DND-41 (cell line): ENCODE data around the gene RASSF7.

Experiments
- ATAC-seq: fragments of 200-7000 bp; cut with Tn5 transposase; 3 replicates; pipeline ENCODE4 v1.9.1; 2021; ENCODE audit warnings: low read depth; ENCODE audit not compliant: insufficient read depth
- DNase-seq: peaks from one replicate; pipeline ENCODE4 v3.0.0-alpha.2; 2020
- H2AFZ ChIP-seq: 2 replicates; pipeline ENCODE4 v1.6.0; 2012; ENCODE audit warnings: low read depth, low read length
- H3K27ac ChIP-seq: 2 replicates; pipeline ENCODE4 v1.5.1; 2012; ENCODE audit warnings: low read length, inconsistent platforms
- H3K27me3 ChIP-seq: fragments of 200-600 bp; sonication (generic); 2 replicates; pipeline ENCODE4 v1.6.0; 2012; ENCODE audit warnings: low read length, mild to moderate bottlenecking, inconsistent platforms; ENCODE audit not compliant: insufficient read depth, poor library complexity
- H3K36me3 ChIP-seq: 2 replicates; pipeline ENCODE4 v1.5.1; 2012; ENCODE audit warnings: low read length, inconsistent platforms; ENCODE audit not compliant: insufficient read depth
- H3K4me1 ChIP-seq: 2 replicates; pipeline ENCODE4 v1.5.1; 2012; ENCODE audit warnings: mild to moderate bottlenecking, low read length; ENCODE audit not compliant: insufficient read depth
- H3K4me2 ChIP-seq: 2 replicates; pipeline ENCODE4 v1.6.0; 2012; ENCODE audit warnings: mild to moderate bottlenecking, moderate library complexity, low read length, inconsistent platforms; ENCODE audit not compliant: insufficient read depth
- H3K4me3 ChIP-seq, 2 experiments: fragments of 200-600 bp in 1 of 2; shearing (Covaris generic) in 1 of 2; 2 replicates each; pipeline ENCODE4 v1.5.1; 2012 to 2016; ENCODE audit warnings: inconsistent platforms in 2 of 2, low read length in 2 of 2, mild to moderate bottlenecking in 2 of 2, low read depth in 1 of 2, moderate library complexity in 1 of 2
- H3K79me2 ChIP-seq: 2 replicates; pipeline ENCODE4 v1.6.0; 2012; ENCODE audit warnings: low read length, inconsistent platforms; ENCODE audit not compliant: insufficient read depth
- H3K9ac ChIP-seq: 2 replicates; pipeline ENCODE4 v1.6.0; 2012; ENCODE audit warnings: low read depth, mild to moderate bottlenecking, inconsistent platforms, low read length, moderate library complexity
- H3K9me3 ChIP-seq: 2 replicates; pipeline ENCODE4 v1.5.1; 2012; ENCODE audit warnings: low read length, moderate library complexity, mild to moderate bottlenecking, inconsistent platforms; ENCODE audit not compliant: insufficient read depth, severe bottlenecking
- H4K20me1 ChIP-seq: 2 replicates; pipeline ENCODE4 v1.6.0; 2012; ENCODE audit warnings: low read length; ENCODE audit not compliant: insufficient read depth
- EZH2 ChIP-seq: IDR thresholded peaks from 3 replicates; pipeline ENCODE4 v1.6.1; 2012; ENCODE audit warnings: borderline replicate concordance, low read depth, mild to moderate bottlenecking, moderate library complexity, low read length, inconsistent platforms; ENCODE audit not compliant: severe bottlenecking
- TF ChIP-seq, protein P1 (sequence below): IDR thresholded peaks from 2 replicates; pipeline ENCODE4 v1.5.1; 2012; ENCODE audit warnings: borderline replicate concordance, low read length, moderate library complexity, mild to moderate bottlenecking; ENCODE audit not compliant: poor library complexity, severe bottlenecking; ENCODE audit errors: extremely low read depth

RASSF7 gene

DNA sequence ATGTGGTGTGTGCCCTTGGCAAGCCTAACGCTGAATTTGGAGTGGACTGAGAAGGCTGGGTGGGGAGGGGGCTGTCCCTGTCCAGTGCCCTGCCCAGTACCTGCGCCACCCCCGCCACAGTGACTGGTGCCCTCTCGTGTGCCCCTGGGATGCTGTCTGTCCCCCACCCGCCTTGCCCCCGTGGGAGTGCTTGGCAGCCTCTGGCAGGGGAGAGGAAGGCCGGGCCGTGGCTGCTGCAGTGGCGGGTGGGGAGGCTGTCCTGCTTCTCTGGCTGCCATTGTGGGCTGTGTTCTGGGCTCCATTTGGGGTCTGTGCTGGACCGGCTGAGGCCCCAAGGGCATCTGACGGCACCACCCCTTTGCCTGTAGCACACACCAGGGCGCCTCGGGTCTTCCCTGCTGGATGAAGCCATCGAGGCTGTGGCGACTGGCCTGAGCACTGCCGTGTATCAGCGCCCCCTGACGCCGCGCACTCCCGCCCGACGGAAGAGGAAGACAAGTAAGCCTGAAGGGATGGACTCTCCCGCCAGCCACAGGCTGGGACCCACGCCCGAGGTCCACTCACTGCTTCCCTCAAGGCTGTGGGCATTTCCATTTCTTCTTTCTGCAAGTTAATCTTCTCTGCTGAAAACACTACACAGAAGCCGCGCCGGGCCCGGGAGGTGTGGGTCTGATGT, 37.4 kb downstream of the RASSF7 start:
- ATAC-seq (no peak), DNase-seq (no peak)
- H3K27me3 ChIP-seq, result no peaks in the 10 kb centered on the region

DNA sequence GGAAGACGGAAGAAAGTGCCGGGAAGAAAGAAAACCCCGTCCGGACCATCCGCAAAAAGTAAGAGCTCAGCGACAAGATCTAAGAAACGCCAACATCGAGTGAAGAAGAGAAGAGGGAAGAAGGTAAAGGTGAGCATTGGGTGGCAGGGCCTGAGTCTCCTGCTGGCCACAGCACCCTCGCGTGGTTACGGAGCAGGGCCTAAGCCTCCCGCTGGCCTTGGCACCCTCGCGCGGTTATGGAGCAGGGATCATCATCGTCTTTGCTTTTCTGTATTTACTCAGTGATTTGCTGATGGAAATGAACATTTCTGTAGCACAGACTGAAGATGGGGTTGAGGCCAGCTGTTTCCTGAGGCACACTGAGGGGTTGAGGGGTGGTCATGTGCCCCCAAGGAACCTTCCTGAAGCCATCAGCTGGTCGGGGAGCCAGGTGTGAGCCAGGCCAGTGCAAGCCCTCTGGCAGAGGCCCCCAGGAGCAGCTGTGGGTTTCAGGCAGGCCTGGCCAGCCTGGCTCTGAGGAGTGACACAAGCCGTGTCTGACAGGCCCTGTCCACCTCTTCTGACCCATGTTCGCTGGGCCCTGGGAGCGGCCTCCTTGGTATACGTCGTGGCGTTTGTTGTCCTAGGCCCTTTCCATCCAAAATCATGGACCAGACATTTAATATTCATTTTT, 40.9 kb downstream of the RASSF7 start:
- H2AFZ ChIP-seq, result no peak overlapping the region
- peaks cover 95% of the 10 kb centered on the region for H3K36me3 ChIP-seq
- H3K4me1 ChIP-seq, result no peaks in the 10 kb centered on the region
- no peak overlapping the region for H3K9ac ChIP-seq
- H3K4me2 ChIP-seq, result no peak overlapping the region
- H3K27me3 ChIP-seq, result no peaks in the 10 kb centered on the region
- H3K27ac ChIP-seq, result no peak overlapping the region
- H3K79me2 ChIP-seq, result peaks cover 25% of the 10 kb centered on the region
- no peak for DNase-seq
- no peak for ATAC-seq
- H3K4me3 ChIP-seq, result no peak overlapping the region
- H3K9me3 ChIP-seq, result no peaks in the 10 kb centered on the region
- peaks cover 57% of the 10 kb centered on the region for H4K20me1 ChIP-seq
- TF ChIP-seq, protein P1, sequence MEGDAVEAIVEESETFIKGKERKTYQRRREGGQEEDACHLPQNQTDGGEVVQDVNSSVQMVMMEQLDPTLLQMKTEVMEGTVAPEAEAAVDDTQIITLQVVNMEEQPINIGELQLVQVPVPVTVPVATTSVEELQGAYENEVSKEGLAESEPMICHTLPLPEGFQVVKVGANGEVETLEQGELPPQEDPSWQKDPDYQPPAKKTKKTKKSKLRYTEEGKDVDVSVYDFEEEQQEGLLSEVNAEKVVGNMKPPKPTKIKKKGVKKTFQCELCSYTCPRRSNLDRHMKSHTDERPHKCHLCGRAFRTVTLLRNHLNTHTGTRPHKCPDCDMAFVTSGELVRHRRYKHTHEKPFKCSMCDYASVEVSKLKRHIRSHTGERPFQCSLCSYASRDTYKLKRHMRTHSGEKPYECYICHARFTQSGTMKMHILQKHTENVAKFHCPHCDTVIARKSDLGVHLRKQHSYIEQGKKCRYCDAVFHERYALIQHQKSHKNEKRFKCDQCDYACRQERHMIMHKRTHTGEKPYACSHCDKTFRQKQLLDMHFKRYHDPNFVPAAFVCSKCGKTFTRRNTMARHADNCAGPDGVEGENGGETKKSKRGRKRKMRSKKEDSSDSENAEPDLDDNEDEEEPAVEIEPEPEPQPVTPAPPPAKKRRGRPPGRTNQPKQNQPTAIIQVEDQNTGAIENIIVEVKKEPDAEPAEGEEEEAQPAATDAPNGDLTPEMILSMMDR, result no peak
- no peak for TF ChIP-seq EZH2

More for the DNA sequence above, 37.4 kb downstream of the RASSF7 start:
- peaks cover 40% of the 10 kb centered on the region; the same call in 1 of the 2 replicates for H3K79me2 ChIP-seq
- H3K27ac ChIP-seq, result no peak overlapping the region
- H3K4me3 ChIP-seq, result no peak overlapping the region
- no peak overlapping the region for H3K4me2 ChIP-seq
- no peaks in the 10 kb centered on the region for H3K4me1 ChIP-seq
- TF ChIP-seq, protein P1, result no peak
- TF ChIP-seq EZH2, result no peak
- H4K20me1 ChIP-seq, result peaks cover 54% of the 10 kb centered on the region
- H3K9ac ChIP-seq, result no peak overlapping the region
- peaks cover 95% of the 10 kb centered on the region for H3K36me3 ChIP-seq
- no peak overlapping the region for H2AFZ ChIP-seq
- no peaks in the 10 kb centered on the region for H3K9me3 ChIP-seq

DNA sequence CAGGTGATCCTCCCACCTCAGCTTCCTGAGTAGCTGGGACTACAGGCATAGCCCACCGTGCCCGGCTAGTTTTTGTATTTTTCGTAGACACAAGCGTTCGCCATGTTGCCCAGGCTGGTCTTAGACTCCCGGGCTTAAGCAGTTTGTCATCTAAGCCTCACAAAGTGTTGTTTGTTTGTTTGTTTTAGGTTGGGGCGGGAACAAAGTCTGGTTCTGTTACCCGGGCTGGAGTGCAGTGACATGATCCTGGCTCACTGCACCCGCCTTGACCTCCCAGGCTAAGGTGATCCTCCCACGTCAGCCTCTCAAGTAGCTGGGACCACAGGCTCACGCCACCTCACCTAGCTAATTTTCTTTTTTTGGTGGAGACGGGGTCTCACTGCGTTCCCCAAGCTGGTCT, 42.4 kb downstream of the RASSF7 start:
- Histone ChIP-seq H4K20me1 (peaks cover 44% of the 10 kb centered on the region), H3K36me3 (peaks cover 95% of the 10 kb centered on the region), H3K27me3 (no peaks in the 10 kb centered on the region), H3K4me3 (no peak overlapping the region), H2AFZ (no peak overlapping the region), H3K4me2 (no peak overlapping the region), H3K4me1 (no peaks in the 10 kb centered on the region), H3K27ac (no peak overlapping the region), H3K79me2 (peaks cover 13% of the 10 kb centered on the region), H3K9ac (no peak overlapping the region), H3K9me3 (no peaks in the 10 kb centered on the region)
- no peak for ATAC-seq
- no peak for DNase-seq
- TF ChIP-seq, protein P1, result no peak
- TF ChIP-seq EZH2, result no peak
